ENCODE measurements around the gene IMPG2. TPM values are rescaled to one million over a fixed set of nuclear protein-coding genes. Genes with fewer than 3 reads are reported as not detected.

IMPG2 gene
- total RNA-seq, 1 experiment from 2014 or later, result 0.04 TPM

DNA sequence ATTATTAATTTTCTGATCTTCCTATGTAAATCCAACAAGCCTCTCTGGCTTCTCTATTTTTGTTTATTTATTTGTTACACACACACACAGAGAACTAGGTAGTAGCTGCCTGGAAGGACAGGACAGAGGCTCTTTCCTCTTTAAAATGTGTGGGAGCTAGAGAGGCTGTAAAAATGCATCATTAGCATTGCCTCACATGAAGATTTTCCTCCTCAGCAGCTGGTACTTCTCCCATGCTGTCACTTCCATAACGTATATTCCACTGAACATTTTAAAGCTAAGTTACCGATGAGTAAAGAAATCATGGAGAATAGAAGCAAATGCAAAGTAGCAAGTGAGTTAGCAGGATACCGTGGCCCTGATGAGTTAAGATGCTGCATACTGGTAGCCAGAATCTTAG is 63.9 kb downstream of the IMPG2 start:
- no peaks in the 10 kb centered on the region for H3K79me2 ChIP-seq (ENCODE audit: insufficient read depth, low read length)
- H2BK12ac ChIP-seq (ENCODE audit: insufficient read length, low read depth, low read length), result no peak overlapping the region
- no peak overlapping the region for H2BK5ac ChIP-seq (ENCODE audit: insufficient read length, low read length)
- H3K27me3 ChIP-seq (ENCODE audit: insufficient read depth, low read length), result no peaks in the 10 kb centered on the region
- H2BK120ac ChIP-seq (ENCODE audit: low read depth, low read length, poor library complexity, severe bottlenecking), result no peak overlapping the region
- Mint-ChIP-seq H3K4me1 (peaks cover 19 to 22% of the 10 kb centered on the region in 2 experiments), H3K27ac (no peak overlapping the region), H3K9me3 (no peaks in the 10 kb centered on the region), H3K4me3 (no peak overlapping the region), H3K36me3 (ENCODE audit: insufficient read depth in 1 of 3, low read depth in 3 of 3) (no peaks in the 10 kb centered on the region), H3K27me3 (ENCODE audit: low read depth) (peaks cover 5% of the 10 kb centered on the region; the same call in 1 of the 2 replicates)
- H3K14ac ChIP-seq (ENCODE audit: insufficient read depth, low read length), result no peak overlapping the region
- H3K18ac ChIP-seq (ENCODE audit: insufficient read length, low read depth, low read length), result no peak overlapping the region
- no peak overlapping the region for H4K5ac ChIP-seq (ENCODE audit: insufficient read length, low read depth, low read length)
- H3K79me1 ChIP-seq (ENCODE audit: insufficient read depth, low read depth, low read length, poor library complexity, severe bottlenecking), result no peaks in the 10 kb centered on the region
- no peaks in the 10 kb centered on the region for H3K9me3 ChIP-seq (ENCODE audit: control insufficient read depth, low read depth, low read length)
- H2AK5ac ChIP-seq (ENCODE audit: insufficient read length, low read length), result no peak overlapping the region
- H3K4me2 ChIP-seq (ENCODE audit: insufficient read depth, insufficient read length, low read length), result no peak overlapping the region
- WGBS (ENCODE audit: extremely low coverage, insufficient read length, low lambda C conversion rate), result no CpG with 5 or more reads among the region's 3 CpGs
- H3T11ph ChIP-seq (ENCODE audit: low read length), result no peak overlapping the region
- 0 out of 2 replicates have a peak, but pooled peaks cover 3% of the 10 kb centered on the region for H3K4me1 ChIP-seq (ENCODE audit: insufficient read depth, low read length)
- H3K4ac ChIP-seq (ENCODE audit: low read depth, low read length), result no peak overlapping the region
- DNase-seq, result no peak
- H4K8ac ChIP-seq (replicated peaks; ENCODE audit: insufficient read length, low read depth, low read length), result no peak overlapping the region
- no peak overlapping the region for H3K56ac ChIP-seq (ENCODE audit: insufficient read length, low read depth, low read length)
- H4K91ac ChIP-seq (ENCODE audit: insufficient read length, low read depth, low read length), result no peak overlapping the region
- no peak overlapping the region for H2BK15ac ChIP-seq (ENCODE audit: low read depth, low read length)
- no peak overlapping the region for H3K27ac ChIP-seq (ENCODE audit: insufficient read length, low read depth, low read length)
- H2BK20ac ChIP-seq (ENCODE audit: low read depth, low read length, poor library complexity, severe bottlenecking), result no peak overlapping the region
- H3K9ac ChIP-seq (ENCODE audit: extremely low read depth, insufficient read length, low read length), result no peak overlapping the region
- TF ChIP-seq CTCF (conservative IDR thresholded peaks at IDR 0.05), result no peak
- H2AFZ ChIP-seq (ENCODE audit: low read length), result no peak overlapping the region
- no peak overlapping the region for H3K23ac ChIP-seq (ENCODE audit: insufficient read length, low read depth, low read length)
- H3K23me2 ChIP-seq (ENCODE audit: insufficient read length, low read depth, low read length, poor library complexity, severe bottlenecking), result no peaks in the 10 kb centered on the region
- no peaks in the 10 kb centered on the region for H4K20me1 ChIP-seq (ENCODE audit: control insufficient read depth, insufficient read depth, insufficient read length)

All from H9 (cell line).